GM10266 (cell line): ENCODE measurements around the gene MPHOSPH9.

ENCODE experiments used
- DNase-seq: peaks from one replicate; pipeline ENCODE4 v3.0.0; 2012; ENCODE audit errors: extremely low spot score
- CTCF ChIP-seq: IDR thresholded peaks from 2 replicates; pipeline ENCODE4 v1.5.1; 2012; ENCODE audit warnings: mild to moderate bottlenecking, low read depth; ENCODE audit not compliant: control insufficient read depth, insufficient read depth; ENCODE audit errors: missing control alignments

MPHOSPH9 gene

GRCh38 chr12:123140676-123141614 is 92.0 kb downstream of the MPHOSPH9 start:
- DNase-seq, result no peak
- TF ChIP-seq CTCF, result no peak

GRCh38 chr12:123139926-123140675 is 92.8 kb downstream of the MPHOSPH9 start:
- no peak for DNase-seq

GRCh38 chr12:123135688-123136087 is 97.3 kb downstream of the MPHOSPH9 start:
- TF ChIP-seq CTCF, result no peak
- no peak for DNase-seq

More at GRCh38 chr12:123139926-123140675, 92.8 kb downstream of the MPHOSPH9 start:
- no peak for TF ChIP-seq CTCF

- no peak for TF ChIP-seq CTCF
- DNase-seq, result no peak
Observed at GRCh38 chr12:123134826-123135225, 98.1 kb downstream of the MPHOSPH9 start.

GRCh38 chr12:123134271-123134671 is 98.7 kb downstream of the MPHOSPH9 start:
- no peak for TF ChIP-seq CTCF
- DNase-seq, result no peak

GRCh38 chr12:123133701-123134100 is 99.2 kb downstream of the MPHOSPH9 start:
- no peak for DNase-seq

More at GRCh38 chr12:123133701-123134100, 99.2 kb downstream of the MPHOSPH9 start:
- TF ChIP-seq CTCF, result no peak
